Measurements from ENCODE around the gene CIB1.

DNA sequence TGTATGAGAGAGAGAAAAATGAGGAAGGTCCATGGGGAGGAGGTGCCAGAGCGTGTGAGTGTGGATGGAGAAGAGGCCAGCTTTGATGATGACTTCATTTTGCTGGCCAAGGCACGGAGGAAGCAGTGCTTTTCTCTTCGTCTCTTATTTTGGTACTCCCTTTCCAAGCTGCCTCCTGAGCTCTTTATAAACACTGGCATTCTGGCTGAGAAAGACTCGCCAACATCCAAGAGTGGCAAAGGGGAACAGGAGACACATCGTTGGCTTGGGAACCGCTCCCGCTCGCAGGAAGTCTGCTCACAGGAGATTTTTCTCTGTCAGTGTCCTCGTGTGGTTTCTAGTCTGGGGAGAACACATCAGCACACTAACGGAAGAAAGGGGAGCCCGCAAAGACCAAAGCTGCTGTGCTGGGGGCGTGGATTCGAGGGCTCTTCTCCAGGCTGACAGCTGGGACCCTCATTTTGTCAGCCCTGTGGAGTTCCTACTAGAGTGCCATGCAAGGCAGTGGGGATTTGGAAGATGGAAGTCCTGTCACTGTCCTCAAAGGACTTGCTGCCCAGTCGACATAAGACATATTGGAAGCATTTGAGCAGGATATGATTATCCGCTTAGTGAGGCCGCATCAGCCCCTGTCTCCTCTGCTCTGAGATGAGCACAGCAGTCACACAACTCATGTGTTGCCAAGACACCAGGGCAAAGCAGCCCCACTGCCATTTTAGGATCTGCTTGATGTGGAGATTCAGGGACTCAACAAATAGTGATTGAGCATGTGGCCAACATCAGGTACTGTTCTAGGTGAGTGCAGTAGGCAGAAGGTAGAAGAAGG, 40.6 kb downstream of the CIB1 start:
- TF ChIP-seq, protein P1, sequence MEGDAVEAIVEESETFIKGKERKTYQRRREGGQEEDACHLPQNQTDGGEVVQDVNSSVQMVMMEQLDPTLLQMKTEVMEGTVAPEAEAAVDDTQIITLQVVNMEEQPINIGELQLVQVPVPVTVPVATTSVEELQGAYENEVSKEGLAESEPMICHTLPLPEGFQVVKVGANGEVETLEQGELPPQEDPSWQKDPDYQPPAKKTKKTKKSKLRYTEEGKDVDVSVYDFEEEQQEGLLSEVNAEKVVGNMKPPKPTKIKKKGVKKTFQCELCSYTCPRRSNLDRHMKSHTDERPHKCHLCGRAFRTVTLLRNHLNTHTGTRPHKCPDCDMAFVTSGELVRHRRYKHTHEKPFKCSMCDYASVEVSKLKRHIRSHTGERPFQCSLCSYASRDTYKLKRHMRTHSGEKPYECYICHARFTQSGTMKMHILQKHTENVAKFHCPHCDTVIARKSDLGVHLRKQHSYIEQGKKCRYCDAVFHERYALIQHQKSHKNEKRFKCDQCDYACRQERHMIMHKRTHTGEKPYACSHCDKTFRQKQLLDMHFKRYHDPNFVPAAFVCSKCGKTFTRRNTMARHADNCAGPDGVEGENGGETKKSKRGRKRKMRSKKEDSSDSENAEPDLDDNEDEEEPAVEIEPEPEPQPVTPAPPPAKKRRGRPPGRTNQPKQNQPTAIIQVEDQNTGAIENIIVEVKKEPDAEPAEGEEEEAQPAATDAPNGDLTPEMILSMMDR (IDR thresholded peaks at IDR 0.05) = no peak
- TF ChIP-seq EP300 (IDR thresholded peaks at IDR 0.05) (no peak), POLR2A (IDR thresholded peaks at IDR 0.05) (no peak)
